C4-2B (cell line): Measurements from ENCODE around the gene MOSPD2.

Source experiments
- H3K27ac ChIP-seq: fragments of 450-650 bp; 2 replicates; pipeline ENCODE4 v1.5.1; 2017
- ZFX ChIP-seq: fragments of 450-650 bp; IDR thresholded peaks from 2 replicates; pipeline ENCODE4 v1.6.1; 2017
- TF ChIP-seq, protein P1 (sequence below): fragments of 450-650 bp; conservative IDR thresholded peaks from 2 replicates; pipeline ENCODE4 v1.5.1; 2017; ENCODE audit warnings: mild to moderate bottlenecking

Gene MOSPD2

DNA sequence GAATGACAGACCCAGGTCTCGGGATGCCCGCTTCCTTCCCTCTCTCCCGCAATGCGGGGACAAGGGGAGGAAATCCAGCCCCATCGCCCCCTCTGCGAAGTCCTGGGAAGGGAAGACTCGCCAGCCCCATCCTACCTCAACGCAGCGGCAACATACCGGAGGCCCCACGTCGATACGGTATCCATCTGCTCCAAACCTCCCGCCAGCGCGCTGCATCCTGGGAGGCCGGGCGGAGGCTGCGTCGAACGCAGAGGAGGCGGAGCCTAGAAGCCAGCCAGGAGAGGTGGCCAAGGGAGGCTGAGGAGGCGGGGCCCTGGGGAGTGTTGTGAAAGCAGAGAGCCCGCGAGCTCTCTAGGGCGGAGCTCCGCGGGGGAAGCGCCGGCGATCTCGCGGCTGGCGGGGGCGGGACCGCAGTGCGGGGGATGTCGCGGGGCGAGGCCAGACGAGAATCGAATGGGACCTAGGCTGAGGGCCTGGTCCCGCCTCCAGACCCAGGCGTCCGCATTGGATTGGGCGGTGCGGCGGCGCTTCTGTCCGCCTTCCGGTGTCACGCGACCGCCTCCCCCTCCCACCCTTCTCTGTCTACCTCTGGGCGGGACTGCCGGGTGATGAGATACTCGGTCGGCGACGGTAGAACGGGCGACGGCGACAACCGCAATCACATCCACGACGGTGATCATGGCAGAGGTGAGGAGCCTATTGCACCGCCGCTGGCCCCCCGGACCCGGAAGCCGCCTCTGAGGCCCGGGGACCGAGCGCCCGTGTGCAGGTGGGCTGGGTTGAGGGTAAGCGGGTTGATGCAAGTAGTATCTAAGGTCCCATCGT lies at the start of gene MOSPD2, which contains the start of gene FANCB:
MOSPD2 (plus strand) TSS at position 571 of the 825 bp plus-strand sequence; CDS start at position 679, 108 bp downstream.
FANCB (minus strand) TSS at position 219 of the 825 bp plus-strand sequence. CDS start 7,559 bp downstream, outside the sequence.
- H3K27ac ChIP-seq, result peak within 1 kb of the TSS; percentile 86
- no peak for TF ChIP-seq ZFX
- TF ChIP-seq, protein P1, sequence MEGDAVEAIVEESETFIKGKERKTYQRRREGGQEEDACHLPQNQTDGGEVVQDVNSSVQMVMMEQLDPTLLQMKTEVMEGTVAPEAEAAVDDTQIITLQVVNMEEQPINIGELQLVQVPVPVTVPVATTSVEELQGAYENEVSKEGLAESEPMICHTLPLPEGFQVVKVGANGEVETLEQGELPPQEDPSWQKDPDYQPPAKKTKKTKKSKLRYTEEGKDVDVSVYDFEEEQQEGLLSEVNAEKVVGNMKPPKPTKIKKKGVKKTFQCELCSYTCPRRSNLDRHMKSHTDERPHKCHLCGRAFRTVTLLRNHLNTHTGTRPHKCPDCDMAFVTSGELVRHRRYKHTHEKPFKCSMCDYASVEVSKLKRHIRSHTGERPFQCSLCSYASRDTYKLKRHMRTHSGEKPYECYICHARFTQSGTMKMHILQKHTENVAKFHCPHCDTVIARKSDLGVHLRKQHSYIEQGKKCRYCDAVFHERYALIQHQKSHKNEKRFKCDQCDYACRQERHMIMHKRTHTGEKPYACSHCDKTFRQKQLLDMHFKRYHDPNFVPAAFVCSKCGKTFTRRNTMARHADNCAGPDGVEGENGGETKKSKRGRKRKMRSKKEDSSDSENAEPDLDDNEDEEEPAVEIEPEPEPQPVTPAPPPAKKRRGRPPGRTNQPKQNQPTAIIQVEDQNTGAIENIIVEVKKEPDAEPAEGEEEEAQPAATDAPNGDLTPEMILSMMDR, result no peak

DNA sequence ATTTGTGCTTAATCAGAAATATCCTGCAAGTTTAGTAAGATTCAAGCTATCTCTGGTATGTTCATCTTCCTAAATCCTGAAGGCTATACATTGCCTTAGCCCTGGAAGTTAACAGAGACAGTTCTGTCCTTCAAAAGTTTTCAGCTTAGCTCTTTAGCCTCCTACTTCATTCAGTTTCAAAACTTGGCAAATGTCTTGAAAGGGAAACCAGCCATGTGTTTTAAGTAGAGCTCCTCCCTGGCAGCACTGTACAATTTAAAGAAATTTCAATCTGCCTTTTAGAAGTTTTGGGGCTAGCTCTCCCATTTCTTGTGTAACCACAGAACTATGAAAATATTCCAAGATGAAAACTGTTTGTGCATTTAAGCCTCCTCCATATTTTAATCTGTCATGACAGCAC lies 47.4 kb upstream of the MOSPD2 start:
- TF ChIP-seq, protein P1, result no peak
- TF ChIP-seq ZFX, result no peak
- no peak overlapping the region for H3K27ac ChIP-seq

DNA sequence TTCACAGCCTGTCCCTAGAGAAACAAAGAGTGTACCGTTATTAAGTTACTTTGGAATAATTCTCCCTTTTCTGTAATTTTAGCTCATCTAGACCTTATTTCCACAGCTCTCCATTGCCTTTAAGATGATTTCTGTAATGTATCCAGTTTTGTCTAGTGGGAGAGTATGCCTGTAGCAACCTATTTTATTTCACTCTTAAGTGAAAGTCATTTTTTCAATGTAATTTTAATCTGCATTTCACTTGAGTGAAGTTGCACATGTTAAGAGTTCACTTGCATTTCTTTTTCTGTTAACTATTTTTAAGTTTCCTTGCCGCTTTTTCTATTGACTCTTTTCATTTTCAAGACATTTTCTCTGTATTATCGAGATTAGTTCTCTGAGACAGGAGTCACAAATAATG lies 46.9 kb upstream of the MOSPD2 start:
- TF ChIP-seq ZFX, result no peak
- TF ChIP-seq, protein P1, result no peak
- H3K27ac ChIP-seq, result no peak overlapping the region

DNA sequence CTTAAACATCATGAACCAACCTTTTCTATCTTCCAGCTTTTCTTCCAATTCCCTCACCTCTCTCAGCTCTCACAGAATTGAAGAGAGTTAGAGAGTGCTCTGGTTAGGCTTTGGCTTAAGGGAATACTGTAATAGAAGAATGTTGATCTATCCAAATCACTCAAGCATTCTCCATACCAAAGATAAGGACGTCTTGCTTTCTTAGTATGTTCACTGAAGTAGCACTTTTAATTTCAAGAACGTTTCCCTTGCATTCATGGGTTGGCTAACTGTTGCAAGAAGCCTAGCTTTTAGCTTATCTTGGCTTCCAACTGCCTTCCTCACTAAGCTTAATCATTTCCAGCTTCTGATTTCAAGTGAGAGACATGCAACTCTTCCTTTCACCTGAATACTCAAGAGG lies 43.6 kb upstream of the MOSPD2 start:
- no peak for TF ChIP-seq ZFX
- TF ChIP-seq, protein P1, result no peak
- H3K27ac ChIP-seq, result no peak overlapping the region

DNA sequence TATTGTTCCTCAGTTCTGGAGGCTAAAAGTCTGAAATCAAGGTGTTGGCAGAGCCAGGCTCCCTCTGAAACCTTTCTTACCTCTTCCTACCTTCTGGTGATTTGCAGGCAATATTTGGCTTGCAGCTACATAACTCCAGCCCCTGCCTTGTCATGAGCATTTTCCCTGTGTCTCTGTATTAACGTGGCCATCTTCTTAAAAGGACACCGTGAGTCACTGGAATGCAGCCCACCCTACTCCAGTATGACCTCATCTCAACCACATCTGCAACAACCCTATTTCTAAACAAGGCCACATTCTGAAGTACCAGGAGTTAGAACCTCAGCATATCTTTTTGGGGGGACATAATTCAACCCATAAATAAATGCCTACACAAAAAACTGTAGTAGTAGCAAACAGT lies 41.1 kb upstream of the MOSPD2 start:
- H3K27ac ChIP-seq, result no peak overlapping the region
- TF ChIP-seq ZFX, result no peak
- TF ChIP-seq, protein P1, result no peak

DNA sequence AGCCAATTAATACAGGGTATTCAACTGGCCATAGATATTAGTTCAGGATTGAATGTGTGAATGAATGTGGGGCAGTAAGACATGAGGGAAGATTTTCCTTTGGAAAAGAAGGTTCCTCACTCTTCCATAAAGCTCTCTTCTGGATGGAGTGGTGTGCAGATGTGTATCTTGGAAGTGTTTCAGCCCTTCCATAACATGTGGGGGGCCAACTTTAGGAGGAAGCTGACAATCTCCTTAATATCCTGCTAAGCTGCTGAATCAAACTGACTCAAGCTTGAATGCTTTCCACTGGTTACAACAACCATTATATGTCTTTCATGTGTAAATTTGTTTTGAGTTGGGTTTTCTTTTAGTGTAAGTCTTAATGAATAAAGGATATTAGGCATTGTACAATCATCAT lies 40.6 kb upstream of the MOSPD2 start:
- TF ChIP-seq, protein P1, result no peak
- no peak for TF ChIP-seq ZFX
- H3K27ac ChIP-seq, result no peak overlapping the region

DNA sequence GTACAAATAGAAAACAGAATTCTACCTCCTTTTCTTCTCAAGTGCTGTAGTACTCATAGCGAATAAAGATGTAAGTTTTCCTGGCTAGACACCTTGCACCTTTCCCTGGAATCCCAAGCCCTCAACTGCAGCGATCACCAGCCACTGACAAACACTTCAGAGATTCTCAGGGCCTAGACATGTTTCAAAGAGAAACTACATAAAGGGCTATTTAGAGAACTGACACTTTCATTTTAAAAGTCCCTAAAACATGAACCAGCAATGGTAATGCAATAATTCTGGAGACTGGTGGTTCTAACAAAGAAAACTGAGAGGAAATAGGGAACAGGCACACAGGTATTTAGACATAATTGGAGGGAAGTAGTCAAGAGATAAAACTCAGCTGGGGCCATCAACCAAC lies 36.1 kb upstream of the MOSPD2 start:
- no peak overlapping the region for H3K27ac ChIP-seq
- TF ChIP-seq, protein P1, result no peak
- no peak for TF ChIP-seq ZFX
